Uterus (tissue), 4 donors: ENCODE results near the gene ZNF8. TPM values are rescaled to one million over a fixed set of nuclear protein-coding genes. Genes with fewer than 3 reads are reported as not detected.

Experiments used
- DNase-seq, 2 donors: peaks; one replicate each; pipeline ENCODE4 v3.0.0-alpha.2; 2019 to 2020
- H3K27ac ChIP-seq, 2 donors: fragments of 200-600 bp; sonication (generic); 1 replicate in 1 of 2; 2 replicates in 1 of 2; pipeline ENCODE4 v1.5.1; 2016 to 2018
- H3K27me3 ChIP-seq, 2 donors: fragments of 200-600 bp; sonication (generic); one replicate each; pipeline ENCODE4 v1.5.1; 2018 to 2019; ENCODE audit warnings: control low read depth in 1 of 2
- H3K36me3 ChIP-seq, 2 donors: fragments of 200-600 bp; sonication (generic); one replicate each; pipeline ENCODE4 v1.5.1; 2019; ENCODE audit warnings: control low read depth in 1 of 2
- H3K4me1 ChIP-seq, 2 donors: fragments of 200-600 bp; sonication (generic); one replicate each; pipeline ENCODE4 v1.5.1; 2018 to 2019; ENCODE audit warnings: control low read depth in 1 of 2
- H3K4me3 ChIP-seq, 2 donors: fragments of 200-600 bp; sonication (generic); 1 replicate in 1 of 2; 2 replicates in 1 of 2; pipeline ENCODE4 v1.5.1; 2018 to 2019; ENCODE audit warnings: mild to moderate bottlenecking in 1 of 2
- H3K9me3 ChIP-seq, 2 donors: fragments of 200-600 bp; sonication (generic); one replicate each; pipeline ENCODE4 v1.5.1; 2019; ENCODE audit warnings: control low read depth in 1 of 2
- CTCF ChIP-seq, 4 experiments: fragments of 200-600 bp in 2 of 4; fragments of 450-650 bp in 2 of 4; sonication (generic) in 2 of 4; IDR thresholded peaks; one replicate each; pipeline ENCODE4 v1.5.1; 2016 to 2019; ENCODE audit warnings: antibody characterized with exemption in 4 of 4, mild to moderate bottlenecking in 2 of 4, moderate library complexity in 1 of 4
- POLR2A ChIP-seq, 2 donors: fragments of 450-650 bp; IDR thresholded peaks; one replicate each; pipeline ENCODE4 v1.6.1; 2016; ENCODE audit warnings: antibody characterized with exemption in 2 of 2, mild to moderate bottlenecking in 1 of 2, moderate library complexity in 1 of 2
- intact Hi-C: fragments of 100-400 bp; cut with DNase I; formaldehyde crosslinking; loops from one replicate; pipeline ENCODE4 v1.15.1; 2023; ENCODE audit warnings: low total_unique reads
- total RNA-seq, 4 donors: library from RNA; depleted of rRNA in 3 of 4; stranded (reverse); fragments of >200 nt in 3 of 4; gene quantifications; one replicate each; pipeline versions ENCODE4 v1.1.0 to v1.2.4, GENCODE V29; 2014 to 2023
- donor health status: DM: yes; HTN: yes; CAD: no.

ZNF8 gene
- total RNA-seq, 4 donors from 2014 or later = 1.8 to 10.8 (median 8.2) TPM

- intact Hi-C loops = no loop called here
- H3K27ac ChIP-seq = no peak overlapping the region
- H3K4me1 ChIP-seq = no peaks in the 10 kb centered on the region
- H3K4me3 ChIP-seq = no peak overlapping the region
- H3K27me3 ChIP-seq = no peaks in the 10 kb centered on the region
- no peaks in the 10 kb centered on the region for H3K36me3 ChIP-seq
- H3K9me3 ChIP-seq = peaks cover 20 to 92% of the 10 kb centered on the region in 2 donors
- no peak for DNase-seq
- TF ChIP-seq CTCF (IDR thresholded peaks at IDR 0.05) (no peak), POLR2A (IDR thresholded peaks at IDR 0.05) (no peak)
Observed at GRCh38 chr19:58265100-58265499, 13.7 kb upstream of the ZNF8 start.

- no peak overlapping the region for H3K27ac ChIP-seq
- no peak for DNase-seq
- TF ChIP-seq POLR2A (IDR thresholded peaks at IDR 0.05) (no peak), CTCF (IDR thresholded peaks at IDR 0.05) (no peak)
- H3K27me3 ChIP-seq = no peaks in the 10 kb centered on the region
- H3K9me3 ChIP-seq = peaks cover 0 to 84% of the 10 kb centered on the region in 2 donors
- no peak overlapping the region for H3K4me3 ChIP-seq
- intact Hi-C loops = no loop called here
- no peaks in the 10 kb centered on the region for H3K4me1 ChIP-seq
- H3K36me3 ChIP-seq = no peaks in the 10 kb centered on the region
Observed at GRCh38 chr19:58268344-58268743, 10.4 kb upstream of the ZNF8 start.

GRCh38 chr19:58274771-58275201 lies 4.0 kb upstream of the ZNF8 start:
- intact Hi-C loops = no loop called here
- no peak for DNase-seq
- H3K27ac ChIP-seq = no peak overlapping the region
- H3K9me3 ChIP-seq = peaks cover 0 to 41% of the 10 kb centered on the region in 2 donors
- H3K4me3 ChIP-seq = no peak overlapping the region
- TF ChIP-seq CTCF (IDR thresholded peaks at IDR 0.05) (no peak), POLR2A (IDR thresholded peaks at IDR 0.05) (no peak)
- no peaks in the 10 kb centered on the region for H3K4me1 ChIP-seq
- no peaks in the 10 kb centered on the region for H3K36me3 ChIP-seq
- no peaks in the 10 kb centered on the region for H3K27me3 ChIP-seq

GRCh38 chr19:58275564-58275963 lies 3.2 kb upstream of the ZNF8 start:
- no peak overlapping the region for H3K4me3 ChIP-seq
- H3K36me3 ChIP-seq = no peaks in the 10 kb centered on the region
- DNase-seq = no peak
- peaks cover 0 to 38% of the 10 kb centered on the region in 2 donors for H3K9me3 ChIP-seq
- no peak overlapping the region for H3K27ac ChIP-seq
- no peak for TF ChIP-seq POLR2A (IDR thresholded peaks at IDR 0.05)
- no peak for TF ChIP-seq CTCF (IDR thresholded peaks at IDR 0.05)
- intact Hi-C loops = no loop called here
- H3K4me1 ChIP-seq = no peaks in the 10 kb centered on the region
- H3K27me3 ChIP-seq = no peaks in the 10 kb centered on the region

- no peaks in the 10 kb centered on the region for H3K4me1 ChIP-seq
- TF ChIP-seq CTCF (IDR thresholded peaks at IDR 0.05) (no peak), POLR2A (IDR thresholded peaks at IDR 0.05) (no peak)
- H3K27me3 ChIP-seq = no peaks in the 10 kb centered on the region
- H3K9me3 ChIP-seq = peaks cover 0 to 24% of the 10 kb centered on the region in 2 donors
- H3K4me3 ChIP-seq = no peak overlapping the region
- no peaks in the 10 kb centered on the region for H3K36me3 ChIP-seq
- no peak overlapping the region for H3K27ac ChIP-seq
- intact Hi-C loops = no loop called here
- no peak for DNase-seq
Observed at GRCh38 chr19:58277197-58277596, 1.6 kb upstream of the ZNF8 start.
